K562 (cell line): ENCODE data around the gene ELOVL7. TPM values are rescaled to one million over a fixed set of nuclear protein-coding genes. Genes with fewer than 3 reads are reported as not detected.

Source experiments
- ATAC-seq: fragments of 200-7000 bp; cut with Tn5 transposase; 3 replicates; pipeline ENCODE4 v1.9.1; 2020; ENCODE audit warnings: moderate library complexity
- BruUV-seq: library from RNA; stranded (reverse); fragments of 400-500 nt; replicated peaks from 2 replicates; lab custom pipeline; 2021; lab: Mats Ljungman, UMichigan
- CTCF ChIA-PET: fragments of 300-600 bp; formaldehyde crosslinking; extraction: SDS; loops from one replicate; lab custom pipeline; 2021; ENCODE audit warnings: low intra/inter-chr PET ratio; lab: Yijun Ruan, JAX
- POLR2A ChIA-PET: fragments of 300-600, 350-650 bp; sonication (Branson Sonifier 250); formaldehyde crosslinking; extraction: SDS; loops from one replicate; lab custom pipeline; 2021; ENCODE audit warnings: antibody characterized with exemption, inconsistent platforms; lab: Yijun Ruan, JAX
- DNase-seq, 4 experiments: peaks; one replicate each; pipeline versions ENCODE4 v3.0.0 to v3.0.0-alpha.2; 2011 to 2018; ENCODE audit warnings: low spot score in 3 of 4, mixed read lengths in 3 of 4; ENCODE audit errors: extremely low read depth in 1 of 4
- FAIRE-seq: peaks from 2 replicates; lab custom pipeline; 2011; peaks lifted over from hg19 to GRCh38; lab: Jason Lieb, UNC
- H2AFZ ChIP-seq: 2 replicates; pipeline ENCODE4 v1.6.0; 2011; ENCODE audit warnings: low read depth, low read length, control low read depth, inconsistent platforms
- H3K27ac ChIP-seq: fragments of 200-600 bp; 3 replicates; pipeline ENCODE4 v1.8.0; 2011; ENCODE audit warnings: low read depth, mild to moderate bottlenecking, control low read depth, inconsistent platforms, low read length, moderate library complexity, mixed read lengths; ENCODE audit errors: extremely low read depth
- H3K27me3 ChIP-seq, 2 experiments: fragments of 300-600 bp in 1 of 2; 2 replicates in 1 of 2; 3 replicates in 1 of 2; pipeline versions ENCODE4 v1.6.0 to v1.8.0; 2011; ENCODE audit warnings: inconsistent platforms in 2 of 2, low read length in 2 of 2, mild to moderate bottlenecking in 1 of 2, mixed read lengths in 1 of 2, moderate library complexity in 1 of 2; ENCODE audit not compliant: control insufficient read depth in 2 of 2, insufficient read depth in 2 of 2
- H3K36me3 ChIP-seq: fragments of 300-600 bp; 3 replicates; pipeline ENCODE4 v1.8.0; 2011; ENCODE audit warnings: mild to moderate bottlenecking, low read length, inconsistent platforms; ENCODE audit not compliant: control insufficient read depth, insufficient read depth
- H3K4me1 ChIP-seq, 2 experiments: fragments of 200-600 bp in 1 of 2; replicated peaks in 1 of 2; 2 replicates in 1 of 2; 3 replicates in 1 of 2; pipeline versions ENCODE4 v1.5.1 to v1.8.0; 2011; ENCODE audit warnings: inconsistent platforms in 2 of 2, low read length in 2 of 2, mild to moderate bottlenecking in 1 of 2, mixed read lengths in 1 of 2, moderate library complexity in 1 of 2; ENCODE audit not compliant: control insufficient read depth in 2 of 2, insufficient read depth in 2 of 2
- H3K4me2 ChIP-seq: 2 replicates; pipeline ENCODE4 v1.6.1; 2011; ENCODE audit warnings: low read length, control low read depth, inconsistent platforms, mixed read lengths; ENCODE audit not compliant: insufficient read depth
- H3K4me3 ChIP-seq: fragments of 200-600 bp; sonication (generic), shearing (Covaris generic); 2 replicates; pipeline ENCODE4 v1.5.1; 2016; ENCODE audit warnings: control low read depth, inconsistent platforms
- H3K79me2 ChIP-seq: fragments of 200-600 bp; 3 replicates; pipeline ENCODE4 v1.8.0; 2011; ENCODE audit warnings: low read length, inconsistent platforms; ENCODE audit not compliant: control insufficient read depth, insufficient read depth
- H3K9ac ChIP-seq, 2 experiments: 2 replicates each; pipeline versions ENCODE4 v1.6.0 to v1.6.1; 2011; ENCODE audit warnings: low read depth in 2 of 2, low read length in 2 of 2, control low read depth in 1 of 2, inconsistent platforms in 1 of 2, mild to moderate bottlenecking in 1 of 2, mixed read lengths in 1 of 2; ENCODE audit not compliant: insufficient read depth in 1 of 2
- H3K9me1 ChIP-seq: one replicate; pipeline ENCODE4 v1.6.0; 2011; ENCODE audit warnings: inconsistent platforms, mild to moderate bottlenecking, low read length, moderate library complexity; ENCODE audit not compliant: control insufficient read depth, insufficient read depth
- H3K9me3 ChIP-seq: replicated peaks from 2 replicates; pipeline ENCODE4 v1.5.1; 2011; ENCODE audit warnings: low read depth, low read length, inconsistent platforms; ENCODE audit not compliant: control insufficient read depth, insufficient read depth
- H4K20me1 ChIP-seq: replicated peaks from 2 replicates; pipeline ENCODE4 v1.6.1; 2011; ENCODE audit warnings: low read length, inconsistent platforms, mixed read lengths; ENCODE audit not compliant: control insufficient read depth, insufficient read depth
- FOSL1 ChIP-seq: fragments of 200-800 bp; sonication (Bioruptor generic); conservative IDR thresholded peaks from 2 replicates; pipeline ENCODE4 v1.6.1; 2016; ENCODE audit warnings: missing genetic modification characterization, missing compliant biosample characterization
- ZNF133 ChIP-seq: fragments of 250-450 bp; sonication (Bioruptor Pico); IDR thresholded peaks from 2 replicates; pipeline ENCODE4 v1.4.0; 2020; ENCODE audit warnings: mild to moderate bottlenecking
- ZNF143 ChIP-seq: sonication (generic); formaldehyde crosslinking; IDR thresholded peaks from 2 replicates; pipeline ENCODE4 v1.9.0; 2022; ENCODE audit warnings: mild to moderate bottlenecking, missing genetic modification reagents
- WGBS: fragments of 100-300 bp; shearing (Covaris generic); methylation state at CpG from one replicate; pipeline ENCODE4 v1.1.6; 2016; ENCODE audit warnings: low coverage, mixed read lengths; ENCODE audit not compliant: insufficient coverage; ENCODE audit errors: missing lambda C conversion rate; 5-methylcytosine and 5-hydroxymethylcytosine counted together
- in situ Hi-C: fragments of 300-500 bp; cut with MboI; formaldehyde crosslinking; loops from 4 replicates; pipeline ENCODE4 v1.15.0; 2018; ENCODE audit warnings: inconsistent platforms, mixed read lengths
- intact Hi-C: fragments of 100-400 bp; cut with micrococcal nuclease; formaldehyde crosslinking; loops from 2 replicates; pipeline ENCODE4 v1.14.2; 2022
- polyA plus RNA-seq, 8 experiments: library from polyadenylated mRNA; depleted of rRNA in 4 of 8; stranded (reverse) in 5 of 8; unstranded in 3 of 8; fragments of >200 nt; fragmentation: Nextera tagmentation in 2 of 8; fragmentation: Illumina TruSeq in 1 of 8; extraction: Ambion mirVana in 2 of 8; extraction: Trizol in 1 of 8; gene quantifications; 2 replicates each; pipeline versions ENCODE4 v1.2.1 to v1.2.3, GENCODE V29; 2011 to 2014; ENCODE audit warnings: inconsistent platforms in 1 of 8, missing spikeins in 1 of 8
- total RNA-seq, 7 experiments: library from RNA; depleted of rRNA in 6 of 7; stranded (reverse); fragments of >200 nt in 6 of 7; fragmentation: Illumina TruSeq in 2 of 7; extraction: Trizol in 2 of 7; gene quantifications; 2 replicates each; pipeline versions ENCODE4 v1.2.1 to v1.2.3, GENCODE V29; 2011 to 2021; ENCODE audit warnings: low replicate concordance in 1 of 7
- TF ChIP-seq, protein P1 (sequence below): IDR thresholded peaks from 3 replicates; pipeline ENCODE4 v1.6.1; 2011; ENCODE audit warnings: borderline replicate concordance, mild to moderate bottlenecking; ENCODE audit not compliant: insufficient read length, insufficient read depth
- TF ChIP-seq, protein P2 (sequence below): sonication (generic); formaldehyde crosslinking; IDR thresholded peaks from 2 replicates; pipeline ENCODE4 v1.9.0; 2022; ENCODE audit warnings: mild to moderate bottlenecking, missing genetic modification reagents

ELOVL7 gene
- total and polyA plus RNA-seq, 9 of the 15 experiments (the other 6 are each of a cell fraction or from before 2014, with no cell fraction given) = 4.5 to 12.3 (median 6.9) TPM

DNA sequence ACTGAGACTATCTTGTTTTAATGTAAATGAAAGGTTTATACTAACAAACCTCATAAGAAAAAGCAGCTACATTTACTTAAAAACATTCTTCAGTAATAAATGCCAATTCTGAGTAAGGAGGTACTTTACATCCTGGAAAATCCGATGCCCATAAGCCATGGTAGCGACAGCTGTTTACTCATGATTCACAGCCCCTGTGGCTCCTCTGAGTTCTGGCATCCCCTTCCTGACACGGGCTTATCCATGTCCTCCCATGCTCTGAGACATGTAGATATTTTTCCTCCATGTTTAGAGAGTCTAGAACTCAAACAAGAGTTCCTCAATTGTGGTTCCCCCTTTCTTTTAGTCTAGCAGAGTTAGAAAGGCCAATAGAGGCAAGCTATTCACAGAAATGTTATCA lies 81.0 kb downstream of the ELOVL7 start:
- Histone ChIP-seq H3K4me1 (no peaks in the 10 kb centered on the region), H3K79me2 (no peaks in the 10 kb centered on the region), H3K9me1 (no peaks in the 10 kb centered on the region), H3K9ac (no peak overlapping the region), H3K36me3 (no peaks in the 10 kb centered on the region), H3K9me3 (no peaks in the 10 kb centered on the region), H3K27ac (no peak overlapping the region), H3K4me2 (no peak overlapping the region), H2AFZ (no peak overlapping the region), H3K4me3 (no peak overlapping the region), H4K20me1 (no peaks in the 10 kb centered on the region), H3K27me3 (no peaks in the 10 kb centered on the region)
- FAIRE-seq = no peak
- no peak for TF ChIP-seq FOSL1
- TF ChIP-seq ZNF143 (CRISPR knock-in tag) = no peak
- no peak for TF ChIP-seq ZNF133 (CRISPR knock-in tag)
- TF ChIP-seq, protein P1, sequence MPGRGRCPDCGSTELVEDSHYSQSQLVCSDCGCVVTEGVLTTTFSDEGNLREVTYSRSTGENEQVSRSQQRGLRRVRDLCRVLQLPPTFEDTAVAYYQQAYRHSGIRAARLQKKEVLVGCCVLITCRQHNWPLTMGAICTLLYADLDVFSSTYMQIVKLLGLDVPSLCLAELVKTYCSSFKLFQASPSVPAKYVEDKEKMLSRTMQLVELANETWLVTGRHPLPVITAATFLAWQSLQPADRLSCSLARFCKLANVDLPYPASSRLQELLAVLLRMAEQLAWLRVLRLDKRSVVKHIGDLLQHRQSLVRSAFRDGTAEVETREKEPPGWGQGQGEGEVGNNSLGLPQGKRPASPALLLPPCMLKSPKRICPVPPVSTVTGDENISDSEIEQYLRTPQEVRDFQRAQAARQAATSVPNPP = no peak
- TF ChIP-seq, protein P2, sequence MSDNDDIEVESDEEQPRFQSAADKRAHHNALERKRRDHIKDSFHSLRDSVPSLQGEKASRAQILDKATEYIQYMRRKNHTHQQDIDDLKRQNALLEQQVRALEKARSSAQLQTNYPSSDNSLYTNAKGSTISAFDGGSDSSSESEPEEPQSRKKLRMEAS = no peak
- WGBS = 25% methylated on average over 3 of the region's 3 CpGs
- no peak for DNase-seq
- in situ Hi-C loops (no loop called here), intact Hi-C loops (no loop called here)
- ChIA-PET POLR2A (no interaction called here), CTCF (no interaction called here)
- no peak for ATAC-seq
- no TSS peak for BruUV-seq
